Stimulated activated CD8-positive, alpha-beta memory T cell treated with anti-CD3 and anti-CD28 coated beads, Interleukin-15, amount 100 ng/mL, for 48 hours (primary cell): ENCODE results near the gene P4HB.

Experiments
- DNase-seq, 2 donors: peaks; one replicate each; pipeline ENCODE4 v3.0.0-alpha.2; 2020; ENCODE audit warnings: low read depth in 2 of 2

The P4HB gene

GRCh38 chr17:81859906-81860755 lies at the start of gene P4HB:
P4HB (minus strand) TSS chr17:81860535; CDS start chr17:81860471, 64 bp downstream.
- DNase-seq, result peak in 1 of 2 donors; percentile 97

- no peak for DNase-seq
These were observed 48.9 kb upstream of the P4HB start for GRCh38 chr17:81909231-81909630.

GRCh38 chr17:81908793-81909192 lies 48.5 kb upstream of the P4HB start:
- no peak for DNase-seq

- no peak for DNase-seq
These were observed 47.1 kb upstream of the P4HB start for GRCh38 chr17:81907219-81908145.

- DNase-seq, result no peak
These were observed 46.3 kb upstream of the P4HB start for GRCh38 chr17:81906476-81907218.

- no peak for DNase-seq
These were observed 45.7 kb upstream of the P4HB start for GRCh38 chr17:81905993-81906392.

- DNase-seq, result no peak
These were observed 45.1 kb upstream of the P4HB start for GRCh38 chr17:81905424-81905875.

- DNase-seq, result no peak
These were observed 44.5 kb upstream of the P4HB start for GRCh38 chr17:81904600-81905423.

- DNase-seq, result no peak
These were observed 43.7 kb upstream of the P4HB start for GRCh38 chr17:81903896-81904599.

GRCh38 chr17:81903415-81903831 lies 43.1 kb upstream of the P4HB start:
- no peak for DNase-seq

GRCh38 chr17:81902653-81903414 lies 42.5 kb upstream of the P4HB start:
- DNase-seq, result no peak

- no peak for DNase-seq
These were observed 41.8 kb upstream of the P4HB start, which contains the start of gene NPB for GRCh38 chr17:81902023-81902652. NPB (plus strand) TSS chr17:81902238; CDS start chr17:81902278, 40 bp downstream.

- DNase-seq, result no peak
These were observed 41.1 kb upstream of the P4HB start for GRCh38 chr17:81901167-81902022.

- DNase-seq, result no peak
These were observed 40.0 kb upstream of the P4HB start for GRCh38 chr17:81900181-81900820.

- DNase-seq, result no peak
These were observed 39.3 kb upstream of the P4HB start for GRCh38 chr17:81899514-81900166.

GRCh38 chr17:81898885-81899284 lies 38.5 kb upstream of the P4HB start:
- DNase-seq, result no peak
